GM18907 (cell line): ENCODE results near the gene ZNF275.
"Not testable (repeated sequence)": the region's sequence is repeated elsewhere in the genome, so short reads cannot be mapped to it uniquely, and the experiment has no call there.

Experiments used
- ATAC-seq: cut with Tn5 transposase; IDR thresholded peaks from one replicate; pipeline ENCODE4 v1.9.1; 2021; ENCODE audit warnings: mild to moderate bottlenecking, moderate library complexity; ENCODE audit not compliant: unreplicated experiment

ZNF275 gene, protein sequence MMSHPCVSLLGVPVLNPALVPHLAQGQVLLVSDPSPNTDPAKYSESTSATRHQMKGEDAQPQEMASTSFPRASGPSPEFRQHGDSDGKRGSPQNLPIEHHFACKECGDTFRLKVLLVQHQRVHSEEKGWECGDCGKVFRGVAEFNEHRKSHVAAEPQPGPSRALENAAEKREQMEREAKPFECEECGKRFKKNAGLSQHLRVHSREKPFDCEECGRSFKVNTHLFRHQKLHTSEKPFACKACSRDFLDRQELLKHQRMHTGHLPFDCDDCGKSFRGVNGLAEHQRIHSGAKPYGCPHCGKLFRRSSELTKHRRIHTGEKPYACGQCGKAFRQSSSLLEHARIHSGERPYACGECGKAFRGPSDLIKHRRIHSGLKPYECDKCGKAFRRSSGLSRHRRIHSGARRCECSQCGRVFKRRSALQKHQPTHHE

DNA sequence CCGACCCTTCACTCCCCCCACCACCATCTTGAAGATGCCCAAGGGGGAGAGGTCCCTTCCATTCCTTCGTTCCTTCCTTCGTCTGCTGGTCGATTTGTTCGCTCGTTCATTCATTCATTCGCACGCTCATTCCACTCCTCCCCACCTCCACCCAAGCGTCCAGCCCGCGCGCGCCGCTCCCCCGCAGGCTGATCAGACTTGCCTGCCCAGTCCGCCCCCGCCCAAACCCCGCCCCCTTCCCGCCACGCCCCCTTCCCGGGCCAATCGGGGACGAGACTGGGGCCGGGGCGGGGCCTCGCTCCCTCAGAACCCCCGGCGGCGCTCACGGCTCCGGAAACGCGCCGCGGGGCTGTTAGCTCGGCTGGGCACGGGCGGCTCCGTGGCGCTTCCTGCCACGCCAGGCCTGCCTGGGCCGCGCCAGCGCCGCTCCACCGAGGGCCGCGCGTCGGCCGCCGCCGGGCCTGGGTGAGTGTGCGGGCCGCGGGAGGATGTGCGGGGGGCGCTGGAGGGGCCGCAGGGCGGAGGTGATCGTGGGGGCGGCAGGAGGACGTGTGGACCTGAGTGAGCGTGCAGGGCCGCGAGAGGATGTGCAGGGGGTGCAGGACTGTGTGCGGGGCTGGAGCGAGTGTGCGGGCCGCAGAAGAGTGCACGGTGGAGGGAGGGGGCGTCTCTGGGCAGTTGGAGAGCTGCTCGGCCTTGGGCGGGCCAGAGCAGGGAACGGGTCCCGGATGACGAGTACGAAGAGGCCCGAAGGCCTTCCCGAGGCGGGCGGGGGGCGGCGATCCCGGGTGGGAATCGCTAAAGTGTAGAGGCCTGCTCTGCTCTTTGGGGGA lies at the start of gene ZNF275:
ZNF275 (plus strand) TSS at position 333 of the 833 bp plus-strand sequence. CDS start 2,527 bp downstream, outside the sequence.
- ATAC-seq = peak; percentile 90

DNA sequence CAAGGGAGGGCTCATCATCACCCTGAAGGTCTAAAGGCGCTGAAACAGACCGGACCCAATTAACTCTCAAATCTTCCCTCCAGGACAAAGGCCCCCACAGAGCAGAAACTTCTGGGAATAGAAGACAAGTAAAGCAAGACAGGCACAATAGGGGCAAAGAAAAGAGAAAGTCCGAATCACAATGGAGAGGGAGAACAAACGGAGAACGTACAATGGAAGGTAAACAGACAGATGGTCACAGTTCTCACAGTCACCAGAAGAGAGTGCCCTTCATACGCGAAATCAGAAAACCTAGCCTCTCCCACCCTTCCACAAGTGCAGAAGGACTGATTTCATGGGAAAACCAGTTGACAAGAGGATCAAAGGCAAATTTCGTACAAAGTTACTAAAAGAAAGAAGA lies 48.3 kb upstream of the ZNF275 start:
- not testable (repeated sequence) for ATAC-seq

- ATAC-seq = not testable (repeated sequence)
Measured at GRCh38 chrX:153288807-153289206, 45.1 kb upstream of the ZNF275 start.

- ATAC-seq = not testable (repeated sequence)
Measured at GRCh38 chrX:153293485-153294071, 40.4 kb upstream of the ZNF275 start.

GRCh38 chrX:153297376-153297775 lies 36.6 kb upstream of the ZNF275 start:
- no peak for ATAC-seq

DNA sequence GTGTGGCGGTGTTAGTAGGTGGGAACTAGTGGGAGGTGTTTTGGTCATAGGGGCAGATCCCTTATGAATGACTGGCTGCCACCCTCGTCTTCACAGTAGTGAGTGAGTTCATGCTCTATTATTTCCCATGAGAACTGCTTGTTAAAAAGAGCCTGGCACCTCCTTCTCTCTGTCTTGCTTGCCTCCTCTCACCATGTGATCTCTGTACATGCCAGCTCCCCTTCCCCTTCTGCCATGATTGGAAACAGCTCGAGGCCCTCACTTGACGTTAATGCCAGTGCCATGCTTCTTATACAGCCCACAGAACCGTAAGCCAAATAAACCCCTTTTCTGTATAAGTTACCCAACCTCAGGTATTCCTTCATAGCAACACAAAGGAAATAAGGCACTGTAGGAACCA lies 34.1 kb upstream of the ZNF275 start:
- ATAC-seq = no peak

- ATAC-seq = no peak
Measured at GRCh38 chrX:153301746-153302145, 32.2 kb upstream of the ZNF275 start.

GRCh38 chrX:153302796-153303195 lies 31.2 kb upstream of the ZNF275 start:
- ATAC-seq = no peak

DNA sequence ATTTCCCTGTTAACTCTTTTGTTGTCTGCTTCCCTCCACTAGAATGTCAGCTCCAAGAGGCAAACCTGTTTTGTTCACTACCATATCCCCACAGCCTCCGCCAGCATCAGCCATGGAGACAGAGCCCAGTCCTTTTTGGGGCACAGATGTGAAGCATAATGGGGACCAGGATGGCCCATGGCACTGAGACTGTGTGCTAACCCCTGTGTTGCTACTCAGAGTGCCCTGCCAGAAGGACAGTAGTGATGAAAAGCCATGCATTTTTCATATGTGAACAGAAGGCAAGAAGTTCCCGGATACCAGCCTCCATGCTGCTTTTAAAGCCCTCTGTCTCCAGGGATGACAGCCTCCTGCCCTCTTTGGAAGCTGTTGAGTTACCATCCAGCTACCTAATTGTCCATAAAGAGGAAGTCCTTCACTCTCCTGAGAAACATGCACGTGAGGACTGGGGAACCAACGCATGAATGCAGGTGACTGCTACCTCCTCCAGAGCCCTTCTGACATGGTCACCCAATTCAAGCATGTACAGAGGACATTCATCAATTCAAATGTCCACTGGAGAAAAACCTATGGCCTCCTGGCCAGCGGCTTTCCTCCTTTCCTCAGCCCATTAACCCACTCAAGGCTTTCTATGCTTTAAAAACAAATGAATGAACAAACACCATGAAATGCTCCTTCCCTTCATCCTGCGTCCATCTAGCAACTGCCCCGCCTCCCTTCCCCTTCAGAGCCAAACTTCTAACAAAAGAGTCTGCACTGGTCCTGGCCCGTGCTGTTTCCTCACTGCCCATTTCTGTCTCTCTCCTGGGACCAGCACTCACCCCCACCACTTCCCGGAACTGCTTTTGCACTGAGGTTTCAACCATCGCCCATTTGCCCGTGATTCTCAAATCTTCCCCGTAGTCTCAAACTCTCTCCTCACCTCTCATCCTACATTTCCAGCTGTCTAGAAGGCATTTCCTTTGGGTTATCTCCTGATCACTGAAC lies 30.4 kb upstream of the ZNF275 start:
- no peak for ATAC-seq

- ATAC-seq = no peak
Measured at GRCh38 chrX:153304988-153305736, 28.8 kb upstream of the ZNF275 start.

DNA sequence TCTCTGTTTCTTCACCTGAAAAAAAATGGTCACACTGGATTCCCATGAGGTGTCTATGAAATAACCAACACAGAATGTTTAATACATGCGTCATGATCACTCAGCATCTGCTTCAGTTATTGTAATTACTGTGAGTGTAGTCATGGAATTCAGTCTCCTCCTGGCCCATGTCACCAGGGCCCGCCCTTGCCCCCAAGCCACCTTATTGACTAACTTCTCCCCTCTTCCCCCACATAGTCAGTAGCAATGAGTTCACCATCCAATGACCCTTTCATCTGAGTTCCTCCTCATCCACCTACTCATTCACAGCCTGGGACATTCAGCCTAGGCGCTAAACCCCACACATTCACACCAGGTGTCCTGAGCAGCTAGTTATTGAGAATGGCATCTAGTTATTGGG lies 28.0 kb upstream of the ZNF275 start:
- no peak for ATAC-seq

- no peak for ATAC-seq
Measured at GRCh38 chrX:153306527-153307115, 27.3 kb upstream of the ZNF275 start.

- no peak for ATAC-seq
Measured at GRCh38 chrX:153307276-153308178, 26.4 kb upstream of the ZNF275 start.

DNA sequence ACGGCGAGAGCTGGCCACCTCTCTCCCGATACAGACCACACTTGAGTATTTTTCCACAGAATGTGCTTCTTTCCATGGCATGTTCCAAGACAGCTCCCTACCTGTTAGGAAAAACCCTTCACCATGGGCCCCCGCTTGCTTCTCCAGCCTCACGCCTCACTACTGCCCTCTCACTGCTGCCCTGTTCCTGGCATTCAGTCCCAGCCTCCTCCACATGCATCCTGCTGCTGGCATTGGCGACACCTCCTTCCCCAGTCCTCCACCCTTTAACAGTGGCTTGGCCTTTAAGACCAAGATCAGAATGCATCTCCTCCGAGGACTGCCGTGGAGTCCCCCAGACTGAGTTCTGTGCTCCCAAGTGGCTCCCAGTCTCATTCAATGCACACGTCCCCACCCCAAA lies 23.1 kb upstream of the ZNF275 start:
- ATAC-seq = no peak

DNA sequence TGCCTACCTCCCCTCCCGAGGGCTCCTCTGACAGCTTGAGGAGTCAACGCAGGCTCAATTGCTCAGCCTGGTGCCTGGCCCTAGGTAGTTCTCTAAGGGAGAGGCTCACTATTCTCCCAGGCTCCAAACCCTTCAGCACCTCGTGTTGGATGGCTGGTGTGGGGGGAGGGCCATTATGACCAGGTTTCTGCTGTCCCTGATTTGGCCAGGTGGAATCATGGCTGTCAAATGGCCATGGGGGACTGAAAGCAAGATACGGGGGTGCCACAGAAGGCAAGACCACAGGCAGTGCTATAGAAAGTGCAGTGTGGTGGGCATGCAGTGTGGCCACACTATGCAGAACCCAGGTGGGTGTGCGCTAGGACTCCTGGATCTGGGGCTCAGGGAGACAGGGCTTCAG lies 21.9 kb upstream of the ZNF275 start:
- no peak for ATAC-seq

DNA sequence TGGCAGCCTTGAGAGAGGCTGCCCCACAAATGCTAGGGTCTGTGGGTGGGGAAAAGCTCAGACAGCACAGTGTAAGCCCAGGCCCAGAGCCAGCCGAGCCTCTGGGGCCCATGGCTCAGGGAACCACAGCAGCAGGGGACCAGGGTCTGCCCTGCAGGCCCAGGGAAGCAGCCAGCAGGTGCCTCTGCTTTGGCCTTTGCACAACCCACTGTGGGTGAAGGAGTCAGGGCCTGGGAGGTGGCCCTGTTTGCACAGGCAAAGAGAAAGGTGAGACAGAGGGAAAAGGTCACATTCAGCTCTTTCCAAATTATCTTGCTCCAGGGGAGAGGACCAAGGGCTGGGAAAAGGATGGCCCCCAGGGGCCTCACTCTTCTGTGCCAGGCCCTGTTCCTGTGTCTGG lies 21.1 kb upstream of the ZNF275 start:
- no peak for ATAC-seq

- no peak for ATAC-seq
Measured at GRCh38 chrX:153317306-153317705, 16.6 kb upstream of the ZNF275 start.

DNA sequence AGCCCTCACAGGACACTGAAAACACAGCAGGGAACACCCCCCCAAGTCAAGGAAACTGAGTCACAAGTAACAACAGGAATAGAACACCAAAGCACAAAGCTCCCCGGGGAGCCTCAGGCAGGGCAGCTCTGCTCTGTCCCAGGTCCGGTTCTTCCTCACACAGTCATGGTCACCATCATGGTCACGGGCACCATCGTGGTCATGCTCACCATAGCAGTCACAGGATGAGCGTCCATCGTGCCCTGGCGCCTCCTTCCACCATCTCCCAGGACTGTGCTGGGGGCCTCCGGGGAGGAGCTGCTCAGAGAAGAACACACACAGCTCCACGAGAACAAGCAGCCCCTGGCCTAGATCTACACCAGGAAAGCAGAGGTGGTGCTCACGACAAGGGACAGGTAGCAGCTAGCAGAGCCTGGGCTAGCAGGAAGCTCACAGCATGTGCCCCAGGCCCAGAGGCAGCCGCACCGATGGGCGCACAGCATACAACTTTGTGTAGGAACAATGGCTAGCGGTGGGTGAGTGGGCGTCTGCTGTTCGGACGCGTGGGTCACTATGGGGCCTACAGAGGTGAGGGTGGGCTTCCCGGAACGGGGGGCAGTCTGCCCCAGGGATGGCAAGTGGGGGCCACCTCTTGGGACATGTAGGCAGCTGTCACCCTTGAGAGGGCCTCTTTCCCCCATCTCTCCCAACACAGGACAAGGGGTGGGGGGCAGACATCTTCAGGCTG lies 15.8 kb upstream of the ZNF275 start:
- ATAC-seq = no peak
